Thyroid gland (tissue), 4 donors: ENCODE results near the gene MPPED1. TPM values are rescaled to one million over a fixed set of nuclear protein-coding genes. Genes with fewer than 3 reads are reported as not detected.

ENCODE experiments used
- DNase-seq, 2 donors: peaks; one replicate each; pipeline ENCODE4 v3.0.0-alpha.2; 2019
- H3K27ac ChIP-seq, 3 donors: fragments of 200-600 bp; sonication (generic); 1 replicate in 2 of 3; 2 replicates in 1 of 3; pipeline ENCODE4 v1.5.1; 2016 to 2019; ENCODE audit warnings: mild to moderate bottlenecking in 1 of 3, moderate library complexity in 1 of 3
- H3K27me3 ChIP-seq: fragments of 200-600 bp; sonication (generic); one replicate; pipeline ENCODE4 v1.5.1; 2019
- H3K36me3 ChIP-seq, 2 donors: fragments of 200-600 bp; sonication (generic); one replicate each; pipeline ENCODE4 v1.5.1; 2016 to 2019
- H3K4me1 ChIP-seq, 2 donors: fragments of 200-600 bp; sonication (generic); one replicate each; pipeline ENCODE4 v1.5.1; 2017 to 2019
- H3K4me3 ChIP-seq, 3 donors: fragments of 200-600 bp; sonication (generic); replicated peaks in 1 of 3; 1 replicate in 2 of 3; 2 replicates in 1 of 3; pipeline ENCODE4 v1.5.1; 2016; ENCODE audit warnings: mild to moderate bottlenecking in 1 of 3
- H3K9me3 ChIP-seq: fragments of 200-600 bp; sonication (generic); one replicate; pipeline ENCODE4 v1.5.1; 2017
- CTCF ChIP-seq, 6 experiments: fragments of 200-600 bp in 3 of 6; fragments of 450-650 bp in 3 of 6; sonication (generic) in 3 of 6; IDR thresholded peaks; one replicate each; pipeline ENCODE4 v1.5.1; 2016 to 2019; ENCODE audit warnings: antibody characterized with exemption in 6 of 6, mild to moderate bottlenecking in 2 of 6, inconsistent platforms in 1 of 6, moderate library complexity in 1 of 6
- POLR2A ChIP-seq, 2 donors: fragments of 450-650 bp; IDR thresholded peaks; one replicate each; pipeline ENCODE4 v1.6.1; 2017; ENCODE audit warnings: antibody characterized with exemption in 2 of 2, mild to moderate bottlenecking in 2 of 2, moderate library complexity in 1 of 2
- WGBS, 2 donors: methylation state at CpG; one replicate each; pipeline ENCODE4 v1.1.5; 2017; 5-methylcytosine and 5-hydroxymethylcytosine counted together
- intact Hi-C: fragments of 100-400 bp; cut with DNase I; formaldehyde crosslinking; loops from one replicate; pipeline ENCODE4 v1.15.1; 2023
- total RNA-seq, 4 donors: library from RNA; depleted of rRNA; stranded (reverse); fragments of >200 nt; gene quantifications; one replicate each; pipeline ENCODE4 v1.2.3, GENCODE V29; 2016

Gene MPPED1
- total RNA-seq, 4 donors from 2014 or later, result not detected

GRCh38 chr22:43542681-43543521 lies 131.1 kb downstream of the MPPED1 start:
- Histone ChIP-seq H3K27me3 (no peaks in the 10 kb centered on the region), H3K4me1 (no peaks in the 10 kb centered on the region), H3K36me3 (no peaks in the 10 kb centered on the region), H3K4me3 (no peak overlapping the region), H3K27ac (no peak overlapping the region), H3K9me3 (no peaks in the 10 kb centered on the region)
- no peak for DNase-seq
- 89 to 91% methylated on average over 19 to 21 of the region's 23 CpGs for WGBS, 2 donors
- TF ChIP-seq POLR2A (IDR thresholded peaks at IDR 0.05), result no peak
- TF ChIP-seq CTCF (IDR thresholded peaks at IDR 0.05), result no peak
- intact Hi-C loops, result no loop called here

GRCh38 chr22:43543522-43544288 lies 131.9 kb downstream of the MPPED1 start:
- no peaks in the 10 kb centered on the region for H3K9me3 ChIP-seq
- WGBS, 2 donors, result 75 to 85% methylated on average over 7 to 11 of the region's 12 CpGs
- H3K4me1 ChIP-seq, result no peaks in the 10 kb centered on the region
- no peak overlapping the region for H3K27ac ChIP-seq
- no peak for DNase-seq
- intact Hi-C loops, result no loop called here
- TF ChIP-seq CTCF (IDR thresholded peaks at IDR 0.05), result no peak
- no peak for TF ChIP-seq POLR2A (IDR thresholded peaks at IDR 0.05)
- H3K36me3 ChIP-seq, result no peaks in the 10 kb centered on the region
- no peak overlapping the region for H3K4me3 ChIP-seq
- H3K27me3 ChIP-seq, result no peaks in the 10 kb centered on the region

- H3K27ac ChIP-seq, result no peak overlapping the region
- no peak overlapping the region for H3K4me3 ChIP-seq
- no peak for TF ChIP-seq POLR2A (IDR thresholded peaks at IDR 0.05)
- no peak for TF ChIP-seq CTCF (IDR thresholded peaks at IDR 0.05)
- H3K27me3 ChIP-seq, result no peaks in the 10 kb centered on the region
- H3K36me3 ChIP-seq, result no peaks in the 10 kb centered on the region
- H3K4me1 ChIP-seq, result no peaks in the 10 kb centered on the region
- no peak for DNase-seq
- H3K9me3 ChIP-seq, result no peaks in the 10 kb centered on the region
- intact Hi-C loops, result no loop called here
- 79 to 80% methylated on average over 2 to 4 of the region's 4 CpGs for WGBS, 2 donors
These were observed 132.5 kb downstream of the MPPED1 start for GRCh38 chr22:43544289-43544673.

DNA sequence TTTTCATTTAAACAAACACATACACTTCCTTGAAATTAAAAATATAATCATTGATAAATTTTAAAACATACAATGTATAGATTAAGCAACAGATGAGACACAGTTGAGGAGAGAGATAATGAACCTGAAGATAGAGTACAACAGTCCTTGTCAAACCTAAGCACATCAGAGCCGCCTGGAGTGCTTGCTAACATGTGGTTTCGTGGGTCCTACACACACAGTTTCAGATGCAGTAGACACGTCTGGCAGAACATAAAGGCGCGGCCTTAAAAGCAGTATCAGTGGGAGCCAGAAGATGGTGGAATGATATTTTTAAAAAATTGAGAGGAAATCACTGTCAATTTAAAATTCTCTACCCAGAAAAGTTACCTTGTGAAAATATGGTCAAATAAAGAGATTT lies 134.4 kb downstream of the MPPED1 start:
- DNase-seq, result no peak
- Histone ChIP-seq H3K36me3 (no peaks in the 10 kb centered on the region), H3K4me1 (no peaks in the 10 kb centered on the region), H3K4me3 (no peak overlapping the region), H3K27ac (no peak overlapping the region), H3K27me3 (no peaks in the 10 kb centered on the region), H3K9me3 (no peaks in the 10 kb centered on the region)
- intact Hi-C loops, result no loop called here
- WGBS, 2 donors, result 81 to 90% methylated on average over 5 of the region's 5 CpGs
- TF ChIP-seq POLR2A (IDR thresholded peaks at IDR 0.05), result no peak
- no peak for TF ChIP-seq CTCF (IDR thresholded peaks at IDR 0.05)
